Right atrium auricular region (tissue), 2 donors: ENCODE results near the gene NPFFR1. TPM values are rescaled to one million over a fixed set of nuclear protein-coding genes. Genes with fewer than 3 reads are reported as not detected.

ENCODE experiments used
- DNase-seq: peaks from one replicate; pipeline ENCODE4 v3.0.0-alpha.2; 2019; ENCODE audit warnings: low spot score
- H3K27ac ChIP-seq, 2 donors: fragments of 200-600 bp; sonication (generic); 1 replicate in 1 of 2; 2 replicates in 1 of 2; pipeline ENCODE4 v1.5.1; 2016 to 2019
- H3K27me3 ChIP-seq, 2 donors: fragments of 200-600 bp; sonication (generic); one replicate each; pipeline versions ENCODE4 v1.5.1 to v1.6.0; 2017 to 2019
- H3K36me3 ChIP-seq: fragments of 200-600 bp; sonication (generic); one replicate; pipeline ENCODE4 v1.5.1; 2016
- H3K4me1 ChIP-seq, 2 donors: fragments of 200-600 bp; sonication (generic); one replicate each; pipeline versions ENCODE4 v1.5.1 to v1.6.0; 2017 to 2019
- H3K4me3 ChIP-seq, 2 donors: fragments of 200-600 bp; sonication (generic); 1 replicate in 1 of 2; 2 replicates in 1 of 2; pipeline ENCODE4 v1.5.1; 2017 to 2019; ENCODE audit warnings: mild to moderate bottlenecking in 1 of 2, moderate library complexity in 1 of 2
- H3K9me3 ChIP-seq, 2 donors: fragments of 200-600 bp; sonication (generic); one replicate each; pipeline ENCODE4 v1.5.1; 2019
- total RNA-seq, 2 donors: library from RNA; depleted of rRNA; stranded (reverse); fragments of >200 nt; gene quantifications; one replicate each; pipeline ENCODE4 v1.1.0, GENCODE V29; 2016
- TF ChIP-seq, protein P1 (sequence below), 2 donors: fragments of 200-600 bp; sonication (generic); IDR thresholded peaks; one replicate each; pipeline ENCODE4 v1.5.1; 2019; ENCODE audit warnings: antibody characterized with exemption in 2 of 2

NPFFR1 gene
- total RNA-seq, 2 donors from 2014 or later: 0.47 TPM; not detected in 1

- TF ChIP-seq, protein P1, sequence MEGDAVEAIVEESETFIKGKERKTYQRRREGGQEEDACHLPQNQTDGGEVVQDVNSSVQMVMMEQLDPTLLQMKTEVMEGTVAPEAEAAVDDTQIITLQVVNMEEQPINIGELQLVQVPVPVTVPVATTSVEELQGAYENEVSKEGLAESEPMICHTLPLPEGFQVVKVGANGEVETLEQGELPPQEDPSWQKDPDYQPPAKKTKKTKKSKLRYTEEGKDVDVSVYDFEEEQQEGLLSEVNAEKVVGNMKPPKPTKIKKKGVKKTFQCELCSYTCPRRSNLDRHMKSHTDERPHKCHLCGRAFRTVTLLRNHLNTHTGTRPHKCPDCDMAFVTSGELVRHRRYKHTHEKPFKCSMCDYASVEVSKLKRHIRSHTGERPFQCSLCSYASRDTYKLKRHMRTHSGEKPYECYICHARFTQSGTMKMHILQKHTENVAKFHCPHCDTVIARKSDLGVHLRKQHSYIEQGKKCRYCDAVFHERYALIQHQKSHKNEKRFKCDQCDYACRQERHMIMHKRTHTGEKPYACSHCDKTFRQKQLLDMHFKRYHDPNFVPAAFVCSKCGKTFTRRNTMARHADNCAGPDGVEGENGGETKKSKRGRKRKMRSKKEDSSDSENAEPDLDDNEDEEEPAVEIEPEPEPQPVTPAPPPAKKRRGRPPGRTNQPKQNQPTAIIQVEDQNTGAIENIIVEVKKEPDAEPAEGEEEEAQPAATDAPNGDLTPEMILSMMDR (IDR thresholded peaks at IDR 0.05): no peak
- Histone ChIP-seq H3K4me3 (no peak overlapping the region), H3K9me3 (no peaks in the 10 kb centered on the region), H3K36me3 (no peaks in the 10 kb centered on the region), H3K27me3 (no peaks in the 10 kb centered on the region), H3K4me1 (peaks cover 0 to 28% of the 10 kb centered on the region in 2 donors), H3K27ac (no peak overlapping the region)
- DNase-seq: no peak
Observed at GRCh38 chr10:70319183-70319582, 35.4 kb upstream of the NPFFR1 start.

GRCh38 chr10:70317943-70318318 lies 34.1 kb upstream of the NPFFR1 start:
- DNase-seq: no peak
- Histone ChIP-seq H3K27ac (no peak overlapping the region), H3K36me3 (no peaks in the 10 kb centered on the region), H3K4me1 (peaks cover 0 to 20% of the 10 kb centered on the region in 2 donors), H3K9me3 (no peaks in the 10 kb centered on the region), H3K4me3 (no peak overlapping the region), H3K27me3 (no peaks in the 10 kb centered on the region)
- TF ChIP-seq, protein P1 (IDR thresholded peaks at IDR 0.05): no peak

DNA sequence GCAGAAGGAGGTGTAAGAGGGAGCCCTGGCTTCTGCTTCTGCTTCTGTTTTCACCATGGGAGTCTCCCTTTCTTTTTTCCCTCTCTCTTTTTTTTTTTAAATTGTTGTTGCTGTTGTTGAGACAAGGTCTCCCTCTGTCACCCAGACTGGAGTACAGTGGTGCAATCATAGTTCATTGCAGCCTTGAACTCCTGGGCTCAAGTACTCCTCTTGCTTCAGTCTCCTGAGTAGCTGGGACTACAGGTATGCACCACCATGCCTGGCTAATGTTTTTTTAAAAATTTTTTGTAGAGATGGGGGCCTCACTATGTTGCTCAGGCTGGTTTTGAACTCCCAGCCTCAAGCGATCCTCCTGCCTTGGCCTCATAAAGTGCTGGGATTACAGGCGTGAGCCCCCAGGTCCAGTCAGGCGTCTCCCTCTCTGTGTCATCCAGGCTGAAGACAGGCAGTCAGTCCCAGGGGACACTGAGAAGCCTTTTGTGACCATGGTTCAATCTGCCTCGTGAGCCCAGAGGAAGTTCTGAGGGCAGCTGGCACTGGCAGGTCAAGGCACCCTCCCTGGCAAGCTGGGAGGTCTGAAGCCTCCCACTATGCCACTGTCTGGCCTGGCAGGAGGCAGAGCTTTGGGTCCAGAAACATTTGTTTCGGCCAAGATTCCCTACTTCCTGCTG lies 33.6 kb upstream of the NPFFR1 start:
- TF ChIP-seq, protein P1 (IDR thresholded peaks at IDR 0.05): no peak
- no peaks in the 10 kb centered on the region for H3K9me3 ChIP-seq
- no peak overlapping the region for H3K27ac ChIP-seq
- H3K4me1 ChIP-seq: peaks cover 0 to 16% of the 10 kb centered on the region in 2 donors
- no peaks in the 10 kb centered on the region for H3K36me3 ChIP-seq
- DNase-seq: no peak
- no peaks in the 10 kb centered on the region for H3K27me3 ChIP-seq
- H3K4me3 ChIP-seq: no peak overlapping the region

DNA sequence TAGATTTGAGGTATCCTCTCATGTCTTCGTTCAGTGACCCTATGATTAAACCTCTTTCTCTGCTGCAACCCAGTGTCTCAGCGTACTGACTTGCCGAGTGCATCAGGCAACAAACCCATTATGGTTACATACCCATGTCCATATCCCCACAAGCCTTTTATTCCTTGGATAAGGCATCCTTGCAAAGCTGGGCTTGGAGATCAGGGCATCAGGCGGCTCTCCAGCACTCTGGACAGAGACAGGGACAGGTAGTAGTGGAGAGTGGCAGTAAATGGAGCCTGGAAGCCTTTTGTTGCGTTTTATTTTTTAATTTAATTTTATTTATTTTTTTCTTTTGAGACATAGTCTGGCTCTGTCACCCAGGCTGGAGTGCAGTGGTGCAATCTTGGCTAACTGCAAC lies 32.0 kb upstream of the NPFFR1 start:
- Histone ChIP-seq H3K4me3 (no peak overlapping the region), H3K27me3 (no peaks in the 10 kb centered on the region), H3K27ac (no peak overlapping the region), H3K4me1 (peaks cover 0 to 6% of the 10 kb centered on the region in 2 donors), H3K9me3 (no peaks in the 10 kb centered on the region), H3K36me3 (no peaks in the 10 kb centered on the region)
- DNase-seq: no peak
- TF ChIP-seq, protein P1 (IDR thresholded peaks at IDR 0.05): no peak

DNA sequence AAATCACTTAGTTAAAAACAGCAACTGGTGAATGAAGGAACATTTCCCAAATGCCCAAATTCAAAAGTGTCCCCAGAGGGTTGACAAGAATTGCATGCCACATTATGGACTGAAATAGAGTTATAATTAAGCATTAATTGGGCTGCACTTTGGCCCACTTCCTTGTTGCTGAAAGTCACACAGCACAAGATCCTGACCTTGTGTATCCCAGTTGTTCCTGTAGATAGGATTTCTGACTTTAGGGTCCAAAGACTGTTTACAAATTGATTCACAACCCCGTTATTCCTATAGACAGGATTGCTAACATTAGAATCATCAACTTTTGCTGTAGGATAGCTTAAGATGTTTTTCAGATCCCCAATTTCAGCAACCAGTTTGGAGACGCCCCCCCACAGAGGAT lies 31.5 kb upstream of the NPFFR1 start:
- Histone ChIP-seq H3K9me3 (no peaks in the 10 kb centered on the region), H3K36me3 (no peaks in the 10 kb centered on the region), H3K4me1 (peaks cover 0 to 6% of the 10 kb centered on the region in 2 donors), H3K27ac (no peak overlapping the region), H3K27me3 (no peaks in the 10 kb centered on the region), H3K4me3 (no peak overlapping the region)
- TF ChIP-seq, protein P1 (IDR thresholded peaks at IDR 0.05): no peak
- DNase-seq: no peak

DNA sequence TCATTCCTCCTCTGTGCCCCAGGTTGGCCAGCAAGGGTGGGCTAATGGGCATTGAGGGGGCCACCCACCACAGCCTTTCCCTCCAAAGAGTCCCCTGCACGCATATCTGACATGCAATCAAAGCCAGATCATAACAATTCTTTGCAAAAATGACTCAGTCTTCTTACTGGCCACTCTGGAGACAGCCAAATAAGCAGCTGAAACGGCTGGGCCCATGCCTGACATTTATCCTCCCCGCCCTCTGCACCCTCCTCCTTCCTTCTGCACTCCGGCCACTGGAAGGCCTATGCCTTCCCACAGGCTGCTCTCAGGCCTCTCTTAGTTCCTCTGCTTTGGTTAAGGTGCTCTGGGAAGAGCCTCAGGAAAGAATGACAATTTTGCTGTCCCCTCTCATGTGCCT lies 29.2 kb upstream of the NPFFR1 start:
- no peak overlapping the region for H3K4me3 ChIP-seq
- no peaks in the 10 kb centered on the region for H3K27me3 ChIP-seq
- peaks cover 0 to 6% of the 10 kb centered on the region in 2 donors for H3K4me1 ChIP-seq
- H3K36me3 ChIP-seq: no peaks in the 10 kb centered on the region
- TF ChIP-seq, protein P1 (IDR thresholded peaks at IDR 0.05): no peak
- no peak overlapping the region for H3K27ac ChIP-seq
- no peak for DNase-seq
- H3K9me3 ChIP-seq: no peaks in the 10 kb centered on the region
